ENCODE results near the gene LIMA1.

Gene LIMA1

DNA sequence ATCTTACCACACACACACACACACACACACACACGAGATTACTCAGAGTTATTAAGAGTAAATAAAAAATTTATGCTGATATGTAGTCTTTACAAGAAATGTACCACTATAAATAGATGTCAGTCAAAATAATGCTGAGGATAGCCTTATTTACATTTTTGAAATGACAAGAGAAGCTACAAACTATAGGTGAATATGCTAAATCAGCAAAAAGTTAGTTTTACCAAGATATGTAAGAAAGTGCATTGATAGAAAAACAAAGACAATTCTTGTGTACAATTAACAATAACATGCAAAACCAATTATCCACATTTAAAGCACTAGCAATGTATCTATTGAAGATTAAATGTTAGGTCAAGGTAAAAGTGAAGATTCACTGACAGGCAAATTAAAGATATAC, 69.3 kb downstream of the LIMA1 start:
- no peak for DNase-seq

DNA sequence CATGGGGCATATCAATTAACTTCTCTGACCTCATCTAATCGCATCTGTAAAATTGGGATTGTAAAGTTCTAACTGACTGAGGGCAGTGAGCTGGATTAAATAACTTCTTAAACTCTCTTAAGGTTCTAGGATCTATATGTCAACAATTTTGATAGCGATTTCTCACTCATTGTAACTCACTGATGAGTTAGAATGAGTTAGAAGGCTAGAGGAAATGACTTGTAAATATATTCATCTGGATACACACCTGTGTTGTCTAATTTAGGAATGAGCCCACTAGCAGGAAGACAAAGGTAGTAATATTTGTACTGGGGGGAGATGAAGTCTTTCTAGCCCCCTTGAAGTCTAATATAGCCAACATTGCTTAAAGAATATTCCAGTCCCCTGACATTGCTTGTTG, 69.9 kb downstream of the LIMA1 start:
- no peak for DNase-seq

DNA sequence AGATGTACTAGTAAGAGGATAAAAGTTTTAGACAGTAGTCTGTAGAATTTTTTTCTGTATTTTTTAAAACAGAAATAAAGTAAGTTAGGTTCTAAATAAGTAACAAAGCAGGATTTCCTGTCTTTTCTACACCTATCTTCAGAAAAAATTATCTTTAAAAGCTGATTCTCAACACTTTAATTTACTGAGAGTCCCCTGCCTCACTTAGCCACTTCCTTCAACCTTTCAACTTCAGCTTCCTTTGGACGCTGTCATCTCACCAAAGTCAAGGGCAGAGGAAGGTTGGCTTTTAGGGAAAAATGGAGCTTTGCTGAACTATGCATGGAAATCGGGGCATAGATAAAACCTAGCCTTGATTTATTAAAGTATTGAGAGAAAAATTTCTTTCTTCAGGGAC, 71.3 kb downstream of the LIMA1 start:
- no peak for DNase-seq

- DNase-seq = no peak
Measured at GRCh38 chr12:50211392-50212070, 71.8 kb downstream of the LIMA1 start.

GRCh38 chr12:50207424-50207823, 75.9 kb downstream of the LIMA1 start:
- no peak for DNase-seq

DNA sequence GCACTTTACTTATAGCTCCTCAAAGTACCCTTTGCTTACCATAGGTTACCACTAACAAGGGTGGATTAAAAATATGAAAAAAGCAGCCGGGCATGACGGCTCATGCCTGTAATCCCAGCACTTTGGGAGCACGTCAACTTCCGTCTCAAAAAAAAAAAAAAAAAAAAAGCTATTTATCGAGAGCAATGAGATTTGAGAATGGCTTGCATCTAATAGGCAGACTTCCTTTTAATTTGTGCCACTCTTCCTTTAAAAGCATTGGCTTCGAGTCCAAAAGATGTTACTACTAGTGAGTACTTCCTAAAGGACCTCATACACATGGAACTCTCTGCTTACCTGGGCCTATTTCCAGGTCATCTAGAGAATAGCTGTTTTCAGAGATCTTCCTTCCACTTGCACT, 77.7 kb downstream of the LIMA1 start:
- DNase-seq = no peak

GRCh38 chr12:50203691-50204090, 79.6 kb downstream of the LIMA1 start:
- DNase-seq = no peak

DNA sequence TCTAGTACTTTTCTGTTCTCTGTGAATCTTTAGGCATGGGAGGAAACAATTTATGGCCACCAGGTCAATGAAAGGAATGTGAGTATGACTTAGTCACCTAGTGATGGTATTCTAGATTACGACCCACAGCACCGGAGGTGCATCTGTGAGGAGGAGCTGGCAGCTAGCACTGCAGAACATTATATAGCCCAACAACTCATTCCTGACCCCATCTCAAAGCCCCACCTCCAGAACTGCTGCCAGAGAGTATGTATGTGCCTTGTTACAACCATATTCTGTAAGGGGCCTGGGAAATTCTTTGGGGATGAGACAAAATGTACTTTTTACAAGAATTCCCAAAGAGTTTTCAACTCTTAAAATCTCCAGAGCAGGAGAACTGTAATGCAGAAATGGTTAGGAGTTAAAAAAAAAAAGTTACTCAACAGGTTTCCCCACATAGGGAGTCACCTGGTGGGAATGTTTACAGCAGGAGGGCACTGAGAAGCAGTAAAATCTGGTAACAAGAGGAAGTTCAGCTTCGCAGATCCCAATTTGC, 81.3 kb downstream of the LIMA1 start:
- DNase-seq = no peak

DNA sequence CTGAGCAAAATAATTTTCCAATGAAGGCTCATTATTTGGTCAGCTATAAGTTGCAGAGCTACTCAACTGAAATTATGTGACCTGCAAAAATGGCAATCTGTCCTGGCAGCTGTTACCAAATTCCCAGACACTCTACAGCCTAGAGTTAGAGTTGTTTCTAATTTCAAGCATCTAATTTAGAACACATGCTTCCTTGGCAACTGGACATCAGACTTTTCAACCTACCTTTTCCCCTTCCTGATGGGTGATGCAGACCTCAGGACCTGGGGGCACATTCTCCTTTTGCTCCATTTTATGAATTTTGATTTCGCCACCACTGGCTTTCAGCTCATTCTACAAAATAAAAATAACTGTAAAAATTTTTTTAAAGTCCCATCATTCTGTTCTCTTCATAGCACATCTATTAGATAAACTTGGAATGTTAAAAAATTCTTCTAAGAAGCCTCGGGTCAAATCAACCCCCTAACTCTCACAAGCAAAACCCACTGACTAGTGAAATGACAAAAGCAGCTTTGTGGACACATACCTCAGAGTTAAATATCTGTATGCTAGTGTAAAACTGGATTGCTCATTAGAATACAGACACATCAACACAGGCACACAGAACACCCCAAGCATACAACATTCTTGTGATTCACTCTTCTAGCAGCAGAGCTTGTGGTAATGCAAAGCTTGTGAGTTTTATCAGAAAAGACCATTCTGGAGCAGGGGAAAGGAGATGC, 82.6 kb downstream of the LIMA1 start:
- DNase-seq = no peak

DNA sequence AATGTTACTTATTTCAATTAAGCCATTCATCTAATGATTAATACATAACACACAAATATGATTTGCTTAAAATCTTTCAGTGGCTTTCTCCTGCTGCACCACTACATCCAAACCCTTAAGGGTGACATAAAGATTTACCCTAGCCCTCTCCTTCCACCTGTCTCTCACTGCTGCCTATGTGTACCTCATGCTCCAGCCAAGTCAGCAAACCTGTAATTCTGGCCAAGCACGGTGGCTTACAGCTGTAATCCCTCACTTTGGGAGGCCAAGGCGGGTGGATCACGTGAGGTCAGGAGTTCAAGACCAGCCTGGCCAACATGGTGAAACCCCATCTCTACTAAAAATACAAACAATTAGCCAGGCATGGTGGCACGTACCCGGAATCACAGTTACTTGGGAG, 84.5 kb downstream of the LIMA1 start:
- no peak for DNase-seq

GRCh38 chr12:50197297-50197727, 86.0 kb downstream of the LIMA1 start:
- DNase-seq = no peak

DNA sequence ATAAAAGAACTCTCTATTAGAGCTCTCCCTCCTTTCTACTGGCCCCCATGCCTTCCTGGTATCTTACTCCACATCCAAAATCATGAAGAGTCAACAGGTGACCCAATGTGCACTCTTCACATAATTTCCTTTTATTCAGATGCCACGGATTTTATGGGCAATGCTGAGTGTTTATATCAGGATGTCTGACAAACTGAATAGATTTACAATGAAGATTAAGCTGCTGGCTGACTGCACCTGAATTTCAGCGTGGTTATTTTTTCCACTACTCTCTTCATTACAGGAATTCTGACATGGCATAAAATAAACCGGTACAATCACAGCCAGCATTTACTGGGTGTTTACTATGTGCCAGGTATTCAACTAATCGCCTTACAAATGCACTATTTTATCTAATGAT, 86.8 kb downstream of the LIMA1 start:
- no peak for DNase-seq

DNA sequence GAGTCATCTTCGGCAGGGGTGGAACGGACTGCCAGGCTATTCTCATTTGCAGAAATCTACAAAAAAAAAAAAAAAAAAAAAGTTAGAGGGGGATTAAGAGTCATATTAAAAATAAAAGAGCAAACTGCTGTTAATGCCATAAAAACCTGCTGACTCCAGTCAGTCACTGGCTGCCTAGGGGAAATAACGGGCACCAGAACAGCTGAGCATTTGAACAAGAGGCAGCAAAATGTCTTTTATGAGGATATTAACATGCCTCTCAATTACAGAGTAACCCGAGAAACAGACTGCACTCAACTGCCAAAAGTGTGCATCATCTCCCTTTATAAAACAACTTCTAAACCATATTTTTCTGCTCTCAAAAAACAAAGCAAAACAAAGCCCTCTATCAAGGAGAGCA, 87.5 kb downstream of the LIMA1 start:
- DNase-seq = no peak

GRCh38 chr12:50192908-50193307, 90.4 kb downstream of the LIMA1 start:
- DNase-seq = no peak

DNA sequence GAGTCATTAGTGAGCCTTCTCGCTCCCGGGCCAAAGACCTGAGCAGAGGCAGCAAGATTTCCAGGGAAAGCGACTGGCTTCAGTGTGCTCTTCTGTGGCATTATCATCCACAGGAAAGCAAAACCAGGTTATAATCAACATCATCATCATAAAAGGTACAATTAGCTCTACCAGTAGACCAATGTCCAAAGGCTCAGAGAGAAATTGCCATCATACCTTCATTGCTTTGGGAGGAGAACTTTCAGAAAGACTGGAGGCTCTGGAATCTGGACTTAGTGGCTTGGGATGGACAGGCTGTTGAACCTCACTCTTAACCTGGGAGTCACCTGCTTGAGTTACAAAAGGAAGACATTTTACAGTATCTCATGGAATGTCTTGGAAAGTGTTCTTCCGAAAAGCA, 91.1 kb downstream of the LIMA1 start:
- DNase-seq = no peak

DNA sequence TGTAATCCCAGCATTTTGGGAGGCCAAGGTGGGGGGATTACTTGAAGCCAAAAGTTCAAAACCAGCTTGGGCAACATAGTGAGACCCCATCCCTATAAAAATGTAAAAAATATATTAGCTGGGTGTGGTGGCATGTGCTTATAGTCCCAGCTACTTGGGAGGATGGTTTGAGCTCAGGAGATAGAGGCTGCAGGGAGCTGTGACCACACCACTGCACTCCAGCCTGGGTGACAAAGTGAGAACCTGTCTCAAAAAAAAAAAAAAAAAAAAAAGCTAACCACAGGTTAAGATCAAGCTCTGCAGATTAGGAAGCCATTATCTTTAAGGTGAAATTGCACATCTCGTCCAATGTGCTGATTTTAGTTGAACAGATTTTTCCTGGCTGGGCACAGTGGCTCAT, 92.5 kb downstream of the LIMA1 start:
- DNase-seq = no peak

DNA sequence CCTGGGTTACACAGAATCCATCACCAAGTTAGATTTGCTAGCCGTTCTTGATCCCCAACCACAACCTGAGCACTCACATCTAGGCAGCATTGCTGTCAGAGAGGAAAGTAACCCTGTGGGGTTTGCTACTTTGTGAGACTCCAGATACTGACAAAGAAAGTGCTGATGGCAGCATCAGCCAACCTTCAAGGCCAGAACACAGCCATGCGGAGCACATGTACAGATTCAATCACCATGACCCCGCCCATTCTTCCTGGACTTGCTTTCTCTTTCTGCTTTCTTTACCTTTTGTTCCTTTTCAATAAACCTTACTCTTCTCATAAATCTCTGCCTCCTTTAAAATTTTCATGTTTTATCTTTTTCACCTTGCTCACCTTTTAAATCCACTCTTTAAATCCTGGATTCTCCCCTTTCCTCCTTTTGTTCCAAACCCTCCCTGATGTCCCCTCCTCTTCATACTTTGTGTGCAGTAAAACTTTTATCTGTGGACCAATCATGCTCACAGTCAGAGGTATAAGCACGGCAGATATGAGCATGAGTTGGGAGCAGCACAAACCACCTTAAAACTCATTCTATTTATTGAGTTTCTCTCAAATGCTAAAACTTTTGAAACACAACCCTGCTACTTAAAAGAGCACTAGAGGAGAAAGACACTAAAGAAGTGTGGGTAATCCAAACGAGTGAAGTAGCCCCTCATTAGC, 94.3 kb downstream of the LIMA1 start:
- no peak for DNase-seq

GRCh38 chr12:50188241-50188781, 95.0 kb downstream of the LIMA1 start:
- no peak for DNase-seq

GRCh38 chr12:50187084-50187900, 96.0 kb downstream of the LIMA1 start:
- DNase-seq = no peak

DNA sequence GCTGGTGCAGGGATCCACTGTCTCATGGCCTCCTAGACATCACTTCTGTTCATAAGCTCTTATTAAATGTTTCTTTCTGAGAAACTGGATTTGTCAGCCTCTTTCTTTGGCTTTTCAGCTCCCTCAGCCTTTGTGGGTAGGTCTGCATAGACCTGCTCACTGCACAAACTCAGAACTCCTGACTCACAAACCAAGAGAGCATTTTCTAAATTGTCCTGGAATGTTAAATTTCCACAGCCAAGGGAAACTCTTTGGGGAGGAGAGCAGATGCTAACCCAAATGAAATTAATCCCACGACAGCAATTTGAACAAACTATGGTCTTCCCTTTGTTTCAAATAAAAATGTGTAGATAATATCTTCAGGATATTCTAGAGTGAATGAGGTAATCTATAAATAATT, 96.6 kb downstream of the LIMA1 start:
- DNase-seq = no peak

DNA sequence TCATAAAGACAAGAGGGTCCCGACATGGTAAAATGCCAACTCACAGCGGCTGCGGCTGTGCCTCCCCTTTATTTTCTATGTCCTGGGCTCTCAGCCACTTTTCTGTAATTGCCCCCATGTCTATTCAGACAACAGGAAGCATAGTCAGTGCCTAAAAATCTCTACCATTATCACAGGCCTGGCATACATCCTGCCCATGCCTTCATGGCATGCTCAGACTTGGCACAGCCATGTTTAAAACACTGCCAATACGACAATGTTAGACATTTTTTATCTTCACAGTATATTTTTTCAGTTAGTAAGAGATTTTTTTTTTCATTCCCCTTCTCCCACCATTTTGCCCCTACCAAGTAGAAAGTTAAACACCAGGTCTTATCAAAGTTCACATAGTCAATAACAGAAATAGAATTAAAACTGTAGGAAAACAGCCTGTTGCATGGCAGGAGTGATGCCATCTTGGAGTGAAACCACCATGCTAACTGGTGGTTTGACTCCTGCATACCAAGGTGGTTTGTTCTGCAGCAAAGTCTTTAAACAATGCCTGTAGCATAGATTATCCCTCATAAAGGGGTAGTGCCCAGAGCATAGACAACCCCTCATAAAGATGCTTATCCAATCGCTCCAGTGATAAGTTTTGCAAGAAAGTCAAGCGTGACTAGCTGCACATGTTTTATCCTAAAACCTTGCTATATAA, 97.2 kb downstream of the LIMA1 start:
- no peak for DNase-seq

DNA sequence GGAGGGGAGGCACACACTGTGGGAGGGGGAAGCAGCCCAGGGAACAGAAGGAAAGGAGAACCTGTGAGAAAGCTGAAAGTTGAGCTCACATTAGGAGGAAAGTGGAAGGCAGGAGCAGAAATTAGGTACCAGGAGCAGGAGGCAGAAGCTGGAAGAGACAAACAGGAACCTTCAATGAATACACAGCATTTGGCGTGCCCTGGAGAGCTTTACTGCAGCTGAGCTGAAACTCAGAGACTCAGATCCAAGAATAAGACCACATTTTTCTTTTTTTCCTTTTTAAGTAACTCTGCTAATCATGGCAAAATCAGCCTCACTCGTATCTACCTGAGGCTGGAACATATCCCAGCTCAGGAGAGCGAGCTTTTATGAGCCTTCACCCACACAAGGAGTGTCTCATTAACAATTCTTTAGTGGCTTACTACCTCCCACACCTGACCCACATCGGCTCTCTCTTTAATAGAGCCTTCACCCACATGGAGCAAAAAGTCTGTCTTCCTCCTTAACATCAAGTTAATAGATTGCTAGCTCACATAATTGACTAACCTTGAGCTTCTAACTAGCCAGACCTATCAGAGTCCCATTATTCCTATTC, 97.9 kb downstream of the LIMA1 start:
- no peak for DNase-seq

Measured in GF-D8 (cell line).